GM13976 (cell line): ENCODE results near the gene VAMP2.
A peak's percentile ranks its signal among the peaks of the same experiment; 100 is the strongest.
"Not testable (repeated sequence)": the region's sequence is repeated elsewhere in the genome, so short reads cannot be mapped to it uniquely, and the experiment has no call there.

Experiments used
- DNase-seq: peaks from one replicate; pipeline ENCODE4 v3.0.0; 2012; ENCODE audit warnings: low spot score
- CTCF ChIP-seq: IDR thresholded peaks from 2 replicates; pipeline ENCODE4 v1.5.1; 2012; ENCODE audit warnings: borderline replicate concordance, mild to moderate bottlenecking; ENCODE audit not compliant: insufficient read depth; ENCODE audit errors: extremely low read depth, missing control alignments, control extremely low read depth
- in situ Hi-C: fragments of 300-500 bp; cut with MboI; formaldehyde crosslinking; loops from one replicate; pipeline ENCODE4 v1.12.0; 2022; ENCODE audit warnings: low sequenced_read_pairs, mixed read lengths, inconsistent platforms; ENCODE audit not compliant: unreplicated experiment

Gene VAMP2

GRCh38 chr17:8173871-8174322, 11.1 kb upstream of the VAMP2 start:
- in situ Hi-C loops, result no loop called here
- no peak for DNase-seq
- TF ChIP-seq CTCF, result no peak

- TF ChIP-seq CTCF, result no peak
- DNase-seq, result peak; percentile 84
- in situ Hi-C loops, result no loop called here
Measured at GRCh38 chr17:8173056-8173870, 10.5 kb upstream of the VAMP2 start.

- DNase-seq, in situ Hi-C loops: not testable (repeated sequence)
Measured at GRCh38 chr17:8170186-8170585, 7.4 kb upstream of the VAMP2 start.

- in situ Hi-C loops, result no loop called here
- no peak for DNase-seq
- TF ChIP-seq CTCF, result no peak
Measured at GRCh38 chr17:8167526-8167925, 4.8 kb upstream of the VAMP2 start.

- DNase-seq, result no peak
- in situ Hi-C loops, result no loop called here
- no peak for TF ChIP-seq CTCF
Measured at GRCh38 chr17:8166731-8167130, 4.0 kb upstream of the VAMP2 start.

- in situ Hi-C loops, result no loop called here
- TF ChIP-seq CTCF, result no peak
- DNase-seq, result no peak
Measured at GRCh38 chr17:8164815-8165131, 2.0 kb upstream of the VAMP2 start.

- TF ChIP-seq CTCF, result no peak
- in situ Hi-C loops, result no loop called here
- DNase-seq, result no peak
Measured at GRCh38 chr17:8163978-8164814, 1.4 kb upstream of the VAMP2 start.
